ENCODE results near the gene SLK. TPM values are rescaled to one million over a fixed set of nuclear protein-coding genes. Genes with fewer than 3 reads are reported as not detected.

SLK gene
- 41.8 and 46.2 TPM in 2 replicates for total RNA-seq

DNA sequence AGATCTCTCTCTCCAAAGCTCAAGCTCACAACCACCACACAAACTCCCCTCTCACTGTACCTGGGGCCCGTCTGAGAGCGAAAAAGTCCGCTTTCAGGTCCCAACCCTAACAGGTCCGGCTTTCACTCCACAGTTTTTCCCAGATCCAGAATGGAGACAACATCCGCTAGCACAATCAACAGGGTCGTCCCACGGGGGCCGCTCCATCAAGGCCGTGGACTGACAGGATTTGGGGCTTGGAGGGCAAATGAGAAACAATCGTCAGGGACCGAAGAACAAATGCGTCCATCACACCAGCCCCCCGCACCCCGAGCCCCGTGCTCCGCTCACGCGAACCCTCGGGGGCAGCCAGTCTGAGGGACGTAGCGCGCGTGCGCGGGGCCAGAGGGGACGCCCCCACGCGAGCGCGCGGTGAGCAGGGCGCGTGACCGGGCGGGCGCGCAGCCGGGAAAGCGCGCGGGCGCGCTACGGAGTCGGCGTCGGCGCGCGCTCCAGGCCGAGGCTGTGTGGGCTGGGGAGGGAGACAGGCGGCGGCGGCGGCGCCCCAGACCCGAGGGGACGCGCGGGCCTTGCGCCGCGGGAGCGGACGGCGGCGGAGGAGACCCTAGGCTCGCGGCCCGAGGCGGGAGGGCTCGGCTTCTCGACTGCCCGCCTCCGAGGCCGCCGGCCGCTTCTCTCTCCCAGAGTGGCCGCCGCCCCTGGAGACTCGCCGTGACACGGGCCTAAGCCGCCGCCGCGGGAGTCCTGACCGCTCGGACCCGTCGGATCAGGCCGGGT is at the start of gene SLK:
Gene SLK (plus strand): TSS at position 470 of the 777 bp plus-strand sequence. CDS start 606 bp downstream, outside the sequence.

DNA sequence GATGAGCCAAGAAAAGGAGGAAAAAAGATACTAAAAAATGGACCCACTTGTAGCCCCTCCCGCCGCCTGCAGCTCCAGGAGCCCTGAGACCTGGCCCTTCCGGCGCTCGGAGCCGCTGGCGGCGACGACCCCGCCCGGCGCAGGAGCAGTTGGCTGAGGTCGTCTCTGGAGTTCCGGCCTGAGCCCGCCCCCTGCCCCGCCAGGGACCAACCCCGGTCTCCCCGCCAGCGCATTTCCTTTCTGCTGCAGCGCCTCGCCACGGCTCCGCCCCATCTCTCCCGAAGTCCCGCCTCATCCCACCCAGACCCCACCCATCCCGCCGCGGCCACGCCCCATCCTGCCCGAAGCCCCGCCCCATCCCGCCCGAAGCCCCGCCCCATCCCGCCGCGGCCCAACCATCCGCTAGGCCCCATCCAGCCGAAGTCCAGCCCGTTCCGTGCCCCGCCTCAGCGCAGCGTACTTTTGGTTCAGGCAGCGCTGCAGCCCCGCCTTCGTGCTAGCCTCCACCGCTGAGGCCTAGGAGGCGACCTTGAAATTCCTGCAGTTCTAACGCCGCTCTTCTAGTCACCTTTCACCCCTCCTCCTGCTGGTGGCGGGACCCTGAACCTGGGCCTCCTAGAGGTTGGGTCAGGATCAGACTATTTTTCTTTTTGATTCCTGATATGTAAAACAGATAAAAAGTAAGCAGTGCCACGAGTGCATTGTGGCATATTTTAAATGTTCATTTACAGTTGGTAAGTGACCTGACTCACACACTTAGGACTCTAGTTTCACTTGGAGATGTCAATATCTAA is 48.7 kb upstream of the SLK start, which contains the start of gene STN1:
Gene STN1 (minus strand): TSS at position 132 of the 794 bp plus-strand sequence. CDS start 590 bp downstream, outside the sequence.

Other genes with a start within 250 kb of the SLK start
- 26.0 and 58.0 TPM in 2 replicates for gene SH3PXD2A, start 111.6 kb upstream of the SLK start, total RNA-seq
- gene STN1, start 49.0 kb upstream of the SLK start, total RNA-seq = 46.2 and 48.7 TPM in 2 replicates
- 971 and 1,665 TPM in 2 replicates for gene COL17A1, start 118.7 kb downstream of the SLK start, total RNA-seq
- gene SFR1, start 155.0 kb downstream of the SLK start, total RNA-seq = 13.2 and 14.8 TPM in 2 replicates

Data from hair follicular keratinocyte (primary cell).